GM12878 (cell line): ENCODE measurements around the gene AANAT. TPM values are rescaled to one million over a fixed set of nuclear protein-coding genes. Genes with fewer than 3 reads are reported as not detected.

Experiments
- ATAC-seq: fragments of 200-7000 bp; cut with Tn5 transposase; 3 replicates; pipeline ENCODE4 v1.9.1; 2020; ENCODE audit warnings: mild to moderate bottlenecking, moderate library complexity
- BruUV-seq: library from RNA; stranded (reverse); fragments of 400-500 nt; replicated peaks from 2 replicates; lab custom pipeline; 2021; lab: Mats Ljungman, UMichigan
- CTCF ChIA-PET: fragments of 300-600 bp; sonication (Branson Sonifier 250); formaldehyde crosslinking; extraction: SDS; loops from one replicate; lab custom pipeline; 2021; ENCODE audit warnings: inconsistent platforms; lab: Yijun Ruan, JAX
- POLR2A ChIA-PET: fragments of 350-600 bp; formaldehyde crosslinking; extraction: SDS; loops from one replicate; lab custom pipeline; 2021; ENCODE audit warnings: inconsistent platforms; lab: Charles Lee
- RAD21 ChIA-PET: fragments of 300-600 bp; sonication (Branson Sonifier 250); formaldehyde crosslinking; loops from one replicate; lab custom pipeline; 2023; ENCODE audit warnings: antibody characterized with exemption; ENCODE audit not compliant: unreplicated experiment; lab: Charles Lee
- SMC1A ChIA-PET: fragments of 300-600 bp; sonication (Branson Sonifier 250); formaldehyde crosslinking; loops from one replicate; lab custom pipeline; 2023; ENCODE audit not compliant: unreplicated experiment, uncharacterized antibody; lab: Charles Lee
- DNase-seq: peaks from one replicate; pipeline ENCODE4 v3.0.0-alpha.2; 2011; ENCODE audit warnings: low read depth, low spot score
- FAIRE-seq: peaks from 3 replicates; lab custom pipeline; 2011; peaks lifted over from hg19 to GRCh38; lab: Jason Lieb, UNC
- H2AFZ ChIP-seq: 2 replicates; pipeline ENCODE4 v1.6.0; 2011; ENCODE audit warnings: low read depth, low read length, control low read depth; ENCODE audit not compliant: control insufficient read depth
- H3K27ac ChIP-seq: 2 replicates; pipeline ENCODE4 v1.5.1; 2011; ENCODE audit warnings: control low read depth; ENCODE audit not compliant: control insufficient read depth, insufficient read depth
- H3K27me3 ChIP-seq, 2 experiments: replicated peaks in 1 of 2; 2 replicates each; pipeline versions ENCODE4 v1.6.0 to v1.6.1; 2011; ENCODE audit warnings: low read length in 1 of 2; ENCODE audit not compliant: control insufficient read depth in 2 of 2, insufficient read depth in 2 of 2
- H3K36me3 ChIP-seq, 2 experiments: 2 replicates each; pipeline ENCODE4 v1.5.1; 2011; ENCODE audit warnings: low read length in 1 of 2; ENCODE audit not compliant: control insufficient read depth in 2 of 2, insufficient read depth in 2 of 2
- H3K4me1 ChIP-seq: 2 replicates; pipeline ENCODE4 v1.6.1; 2011; ENCODE audit warnings: mild to moderate bottlenecking, low read length, moderate library complexity, mixed read lengths; ENCODE audit not compliant: control insufficient read depth, insufficient read depth
- H3K4me2 ChIP-seq: 2 replicates; pipeline ENCODE4 v1.6.0; 2011; ENCODE audit warnings: control low read depth; ENCODE audit not compliant: control insufficient read depth, insufficient read depth
- H3K4me3 ChIP-seq: fragments of 200-600 bp; sonication (generic); 2 replicates; pipeline ENCODE4 v1.5.1; 2016
- H3K79me2 ChIP-seq: 2 replicates; pipeline ENCODE4 v1.6.0; 2011; ENCODE audit warnings: low read length; ENCODE audit not compliant: control insufficient read depth, insufficient read depth
- H3K9ac ChIP-seq: 2 replicates; pipeline ENCODE4 v1.8.0; 2011; ENCODE audit warnings: low read length, control low read depth, mixed read lengths; ENCODE audit not compliant: control insufficient read depth, insufficient read depth
- H3K9me3 ChIP-seq: replicated peaks from 3 replicates; pipeline ENCODE4 v1.5.1; 2011; ENCODE audit warnings: mild to moderate bottlenecking, low read length; ENCODE audit not compliant: control insufficient read depth, insufficient read depth
- H4K20me1 ChIP-seq: 2 replicates; pipeline ENCODE4 v1.6.0; 2011; ENCODE audit not compliant: control insufficient read depth, insufficient read depth
- ASH2L ChIP-seq: fragments of 300-600, 200-600 bp; sonication (generic); IDR thresholded peaks from 2 replicates; pipeline ENCODE4 v1.6.1; 2017; ENCODE audit warnings: low read depth, mild to moderate bottlenecking, borderline replicate concordance
- ATF2 ChIP-seq: IDR thresholded peaks from 2 replicates; pipeline ENCODE4 v1.6.1; 2012; ENCODE audit warnings: low read length, inconsistent platforms
- FOS ChIP-seq: IDR thresholded peaks from 3 replicates; pipeline ENCODE4 v1.6.1; 2011; ENCODE audit warnings: borderline replicate concordance; ENCODE audit not compliant: insufficient read length; ENCODE audit errors: extremely low read depth
- IRF5 ChIP-seq: fragments of 450-650 bp; IDR thresholded peaks from 2 replicates; pipeline ENCODE4 v1.6.1; 2017; ENCODE audit warnings: borderline replicate concordance
- WGBS: methylation state at CpG from one replicate; pipeline ENCODE4 v1.1.6; 2016; ENCODE audit warnings: low lambda C conversion rate; ENCODE audit not compliant: insufficient replicate concordance, insufficient coverage; ENCODE audit errors: missing lambda C conversion rate; 5-methylcytosine and 5-hydroxymethylcytosine counted together
- in situ Hi-C: fragments of 300-500 bp; cut with MboI; formaldehyde crosslinking; loops from 9 replicates; pipeline ENCODE4 v1.14.3; 2018; ENCODE audit warnings: mixed read lengths
- intact Hi-C: fragments of 100-400 bp; cut with micrococcal nuclease; formaldehyde crosslinking; loops from one replicate; pipeline ENCODE4 v1.14.2; 2022; ENCODE audit not compliant: unreplicated experiment
- polyA plus RNA-seq, 11 experiments: library from polyadenylated mRNA; depleted of rRNA in 4 of 11; unstranded in 6 of 11; stranded (reverse) in 5 of 11; fragments of >200 nt; fragmentation: Nextera tagmentation in 4 of 11; fragmentation: Illumina TruSeq in 1 of 11; extraction: Ambion mirVana in 4 of 11; extraction: Trizol in 1 of 11; gene quantifications; 1 replicate in 1 of 11; 2 replicates in 10 of 11; pipeline versions ENCODE4 v1.2.1 to v1.2.3, GENCODE V29; 2011 to 2016; ENCODE audit warnings: inconsistent platforms in 2 of 11, missing spikeins in 2 of 11, low read depth in 1 of 11
- total RNA-seq, 4 experiments: library from RNA; depleted of rRNA in 3 of 4; stranded (reverse); fragments of >200 nt in 3 of 4; fragmentation: Illumina TruSeq in 1 of 4; extraction: Trizol in 1 of 4; gene quantifications; 2 replicates each; pipeline versions ENCODE4 v1.2.1 to v1.2.3, GENCODE V29; 2013 to 2021

The AANAT gene
- total and polyA plus RNA-seq, 10 of the 15 experiments (the other 5 are each of a cell fraction or from before 2014, with no cell fraction given) = 0.23 TPM; not detected in 9

- WGBS = 13% methylated on average over 4 of the region's 4 CpGs
- FAIRE-seq = no peak
- intact Hi-C loops = no loop called here
- Histone ChIP-seq H3K79me2 (no peaks in the 10 kb centered on the region), H3K27me3 (no peaks in the 10 kb centered on the region), H4K20me1 (no peaks in the 10 kb centered on the region), H3K4me2 (no peak overlapping the region), H3K9me3 (no peaks in the 10 kb centered on the region), H3K27ac (no peak overlapping the region), H2AFZ (no peak overlapping the region), H3K4me1 (no peaks in the 10 kb centered on the region), H3K4me3 (no peak overlapping the region), H3K9ac (no peak overlapping the region), H3K36me3 (no peaks in the 10 kb centered on the region)
- BruUV-seq = no TSS peak
- ChIA-PET SMC1A (interaction anchor here (1.2 to 3.5 kb wide), 11 partner anchors 11 to 155 kb away, joined by 3 to 31 read pairs (median 10); partner anchors contain the start of gene RHBDF2), POLR2A (interaction anchor here (0.6 to 1.9 kb wide), 5 partner anchors 11 to 48 kb away, joined by 3 to 6 read pairs (median 4); partner anchors contain the start of gene RHBDF2), CTCF (interaction anchor here (0.7 to 6.4 kb wide), 18 partner anchors 10 to 268 kb away, joined by 3 to 142 read pairs (median 12); partner anchors contain the start of genes RHBDF2 and SPHK1), RAD21 (interaction anchor here (0.6 to 3.2 kb wide), 13 partner anchors 9 to 160 kb away, joined by 3 to 55 read pairs (median 7); no protein-coding TSS in a partner anchor)
- TF ChIP-seq FOS = no peak
- no peak for TF ChIP-seq IRF5
- no peak for TF ChIP-seq ASH2L
- no peak for TF ChIP-seq ATF2
- no peak for ATAC-seq
- in situ Hi-C loops = no loop called here
- DNase-seq = no peak
Observed at GRCh38 chr17:76459674-76460073, 7.7 kb upstream of the AANAT start.
